Stromal cell of bone marrow (primary cell): ENCODE measurements around the gene GNG7.
A peak's percentile ranks its signal among the peaks of the same experiment; 100 is the strongest.
"Not testable (repeated sequence)": the region's sequence is repeated elsewhere in the genome, so short reads cannot be mapped to it uniquely, and the experiment has no call there.

Experiments
- DNase-seq: peaks from one replicate; pipeline ENCODE4 v3.0.0-alpha.2; 2012; ENCODE audit warnings: low read depth

The GNG7 gene

GRCh38 chr19:2619076-2619475 is 83.4 kb downstream of the GNG7 start:
- no peak for DNase-seq

GRCh38 chr19:2618611-2619010 is 83.9 kb downstream of the GNG7 start:
- peak; percentile 56 for DNase-seq

DNA sequence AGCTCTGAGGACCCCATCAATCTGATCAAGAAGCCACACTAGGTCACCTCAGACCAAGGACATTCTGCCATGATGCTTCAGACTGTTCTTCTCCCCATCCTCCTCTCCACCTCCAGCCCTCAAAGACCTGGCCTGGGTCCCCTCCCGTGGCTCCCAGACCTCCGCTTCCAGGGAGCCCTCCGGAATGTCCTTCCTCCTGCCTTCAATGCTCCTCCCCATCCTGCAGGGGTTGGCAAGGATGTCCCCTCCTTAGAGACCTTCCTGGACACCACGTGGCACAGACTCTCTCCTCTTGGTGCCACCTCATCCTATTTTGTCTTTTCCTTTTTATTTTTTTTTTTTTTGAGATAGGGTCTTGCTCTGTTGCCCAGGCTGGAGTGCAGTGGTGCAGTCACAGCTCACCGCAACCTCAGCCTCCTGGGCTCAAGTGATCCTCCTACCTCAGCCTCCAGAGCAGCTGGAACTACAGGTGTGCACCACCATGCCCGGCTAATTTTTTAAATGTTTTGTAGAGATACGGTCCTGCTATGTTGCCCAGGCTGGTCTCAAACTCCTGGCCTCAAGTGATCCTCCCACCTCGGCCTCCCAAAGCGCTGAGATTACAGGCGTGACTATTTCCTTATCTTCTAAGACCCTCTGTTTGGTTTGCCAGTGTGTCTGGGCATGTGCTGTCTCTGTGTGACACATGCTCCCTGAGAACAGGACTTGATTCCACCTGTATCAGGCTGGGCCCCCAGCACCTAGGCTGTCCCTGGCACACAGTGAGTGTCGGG is 84.9 kb downstream of the GNG7 start:
- DNase-seq: no peak

DNA sequence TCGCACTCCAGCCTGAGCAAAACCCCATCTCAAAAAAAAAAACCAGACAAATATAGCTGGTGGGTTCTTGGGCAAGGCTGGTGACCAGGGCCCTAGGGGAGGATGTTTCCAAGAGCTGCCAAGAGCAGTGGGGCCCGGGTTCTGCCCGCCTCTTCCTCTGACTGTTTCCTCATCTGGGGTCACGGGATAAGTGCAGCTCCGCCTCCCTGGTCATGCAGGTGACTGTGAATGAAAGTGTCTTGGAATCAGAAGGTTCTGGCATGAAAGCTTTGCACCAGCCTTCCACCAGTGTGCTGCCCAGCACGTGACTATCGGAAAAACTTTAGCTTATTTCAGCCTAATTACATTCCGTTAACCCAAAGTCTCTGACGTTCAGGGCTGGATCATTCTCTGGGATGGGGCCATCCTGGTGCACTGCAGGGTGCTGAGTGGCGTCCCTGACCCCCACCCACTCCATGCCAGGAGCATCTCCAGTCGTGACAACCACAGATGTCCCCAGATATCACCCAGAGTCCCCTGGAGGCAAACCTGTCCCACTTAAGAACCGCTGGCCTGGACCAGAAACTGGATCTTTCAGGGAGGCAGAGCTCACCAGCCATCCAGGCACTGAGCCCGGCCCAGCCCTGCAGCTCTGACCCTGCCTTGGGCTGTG is 85.6 kb downstream of the GNG7 start:
- DNase-seq: no peak

- DNase-seq: no peak
These were observed 86.7 kb downstream of the GNG7 start for GRCh38 chr19:2615782-2616181.

- DNase-seq: no peak
These were observed 88.8 kb downstream of the GNG7 start for GRCh38 chr19:2613507-2614295.

- DNase-seq: no peak
These were observed 89.8 kb downstream of the GNG7 start for GRCh38 chr19:2612619-2613249.

GRCh38 chr19:2611483-2612464 is 90.7 kb downstream of the GNG7 start:
- no peak for DNase-seq

GRCh38 chr19:2610637-2611482 is 91.6 kb downstream of the GNG7 start:
- DNase-seq: peak; percentile 78

DNA sequence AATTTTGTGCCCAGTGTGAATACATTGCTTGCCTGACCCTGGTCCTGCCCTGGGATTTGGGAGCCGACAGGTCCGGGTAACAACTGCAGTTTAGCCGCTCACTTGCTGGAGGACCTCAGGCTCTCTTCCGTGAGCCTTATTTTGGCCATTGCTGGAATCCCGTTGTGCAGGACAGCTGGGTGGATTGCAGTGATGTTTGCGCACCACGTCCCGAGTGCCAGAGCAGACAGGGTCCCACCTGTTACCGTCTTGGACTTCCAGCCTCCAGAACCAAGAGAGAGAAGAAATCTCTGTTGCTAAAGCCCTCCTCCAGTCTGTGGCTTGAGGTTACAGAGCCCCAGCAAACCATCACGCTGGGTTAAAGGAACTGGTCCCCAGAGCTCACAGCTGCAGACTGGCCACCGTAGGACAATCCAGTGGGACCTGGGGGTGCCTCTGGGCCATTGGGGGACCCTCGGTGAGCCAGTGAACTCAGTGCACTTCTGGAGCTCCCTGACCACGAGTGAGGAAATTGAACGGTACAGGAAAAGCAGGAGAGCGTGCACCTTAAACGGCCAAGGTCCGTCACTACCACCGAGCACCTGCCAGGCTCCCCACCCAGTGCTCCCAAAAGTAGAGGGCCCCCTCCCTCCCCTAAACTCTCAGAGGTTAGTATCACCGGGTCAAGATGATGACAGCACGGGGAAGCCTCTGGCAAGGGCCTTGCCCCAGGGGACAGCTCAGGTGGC is 92.9 kb downstream of the GNG7 start:
- no peak for DNase-seq

GRCh38 chr19:2609034-2609388 is 93.5 kb downstream of the GNG7 start:
- not testable (repeated sequence) for DNase-seq

DNA sequence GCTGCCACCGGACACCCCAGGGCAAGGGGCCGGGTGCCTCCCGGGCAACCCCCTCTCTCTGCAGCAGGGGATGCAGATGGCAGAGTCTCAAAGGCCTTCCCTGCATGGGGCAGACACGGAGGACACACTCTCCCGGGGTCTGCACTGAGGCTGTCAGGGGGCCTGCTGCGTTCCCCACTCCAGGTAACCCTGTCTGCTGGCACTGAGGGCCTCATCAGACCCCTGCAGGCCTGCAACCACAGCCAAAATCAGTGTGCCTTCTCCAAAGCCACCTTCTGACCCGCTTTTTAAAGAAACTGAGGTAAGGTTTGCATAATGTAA is 93.9 kb downstream of the GNG7 start:
- no peak for DNase-seq

GRCh38 chr19:2607712-2608601 is 94.5 kb downstream of the GNG7 start:
- DNase-seq: no peak

- not testable (repeated sequence) for DNase-seq
These were observed 95.7 kb downstream of the GNG7 start for GRCh38 chr19:2606774-2607173.

- DNase-seq: not testable (repeated sequence)
These were observed 96.6 kb downstream of the GNG7 start for GRCh38 chr19:2605889-2606288.

DNA sequence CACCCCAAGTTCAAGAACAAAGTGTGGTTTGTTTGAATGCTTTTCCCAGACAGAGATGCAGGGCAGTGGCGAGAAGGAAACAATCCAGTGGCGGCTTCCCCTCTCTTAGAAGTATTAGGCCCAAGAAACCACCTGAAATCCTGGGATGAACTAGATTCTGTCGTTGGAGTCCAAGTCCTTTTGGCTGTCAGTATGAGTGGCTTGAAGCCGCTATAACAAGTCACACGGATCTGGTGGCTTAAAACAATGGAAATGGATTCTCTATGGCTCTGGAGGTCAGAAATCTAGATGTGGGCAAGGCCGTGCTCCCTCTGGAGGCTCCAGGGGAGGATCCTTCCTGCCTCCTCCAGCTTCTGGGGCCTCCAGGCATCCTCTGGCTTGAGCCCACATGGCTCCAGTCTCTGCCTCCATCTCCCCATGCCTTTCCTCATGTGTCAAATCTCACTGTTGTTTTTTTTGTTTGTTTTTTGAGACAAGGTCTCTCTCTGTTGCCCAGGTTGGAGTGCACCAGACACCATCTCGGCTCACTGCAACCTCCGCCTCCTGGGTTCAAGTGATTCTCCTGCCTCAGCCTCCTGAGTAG is 97.7 kb downstream of the GNG7 start:
- no peak for DNase-seq

DNA sequence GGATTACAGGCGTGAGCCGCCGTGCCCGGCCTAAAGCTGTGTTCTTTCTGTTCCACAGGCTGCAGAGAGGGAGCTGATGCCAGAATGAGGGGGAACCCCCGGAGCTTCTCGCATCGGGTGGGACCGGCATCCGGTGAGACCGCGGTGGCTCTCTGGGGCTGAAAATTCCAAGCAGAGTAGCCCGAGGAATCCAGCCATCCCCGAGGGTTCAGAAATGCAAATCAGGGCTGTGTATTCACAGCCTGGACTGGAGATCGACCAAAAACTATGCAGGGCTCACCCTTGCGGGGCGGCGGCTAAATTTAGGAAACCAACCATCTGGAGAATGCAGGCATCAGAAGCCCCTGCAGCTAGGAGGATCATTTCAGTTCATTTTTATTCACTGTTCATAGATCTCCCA is 99.2 kb downstream of the GNG7 start:
- DNase-seq: no peak

GRCh38 chr19:2602391-2603181 is 99.9 kb downstream of the GNG7 start:
- peak; percentile 71 for DNase-seq
